ENCODE measurements around the gene ELP4.

DNA sequence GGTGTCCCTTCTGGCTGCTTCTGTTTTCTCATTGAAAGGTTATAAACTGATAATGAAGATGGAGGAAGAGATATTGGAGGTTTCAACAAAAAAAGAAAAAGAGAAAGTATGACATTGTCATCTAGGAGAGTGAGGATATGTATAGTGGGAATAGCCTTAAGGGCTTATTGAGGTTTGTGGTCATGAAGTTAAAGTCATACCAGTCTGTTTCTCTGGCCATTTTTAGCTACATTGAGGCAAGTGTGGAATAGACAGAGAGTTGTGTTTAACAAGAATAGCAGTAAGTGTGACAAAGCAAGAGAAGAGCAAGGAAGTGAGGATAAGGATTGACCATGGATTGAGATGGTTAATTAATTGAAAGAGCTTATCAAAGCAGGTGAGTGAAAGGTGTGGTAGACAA lies 110.4 kb downstream of the ELP4 start:
- TF ChIP-seq, protein P1, sequence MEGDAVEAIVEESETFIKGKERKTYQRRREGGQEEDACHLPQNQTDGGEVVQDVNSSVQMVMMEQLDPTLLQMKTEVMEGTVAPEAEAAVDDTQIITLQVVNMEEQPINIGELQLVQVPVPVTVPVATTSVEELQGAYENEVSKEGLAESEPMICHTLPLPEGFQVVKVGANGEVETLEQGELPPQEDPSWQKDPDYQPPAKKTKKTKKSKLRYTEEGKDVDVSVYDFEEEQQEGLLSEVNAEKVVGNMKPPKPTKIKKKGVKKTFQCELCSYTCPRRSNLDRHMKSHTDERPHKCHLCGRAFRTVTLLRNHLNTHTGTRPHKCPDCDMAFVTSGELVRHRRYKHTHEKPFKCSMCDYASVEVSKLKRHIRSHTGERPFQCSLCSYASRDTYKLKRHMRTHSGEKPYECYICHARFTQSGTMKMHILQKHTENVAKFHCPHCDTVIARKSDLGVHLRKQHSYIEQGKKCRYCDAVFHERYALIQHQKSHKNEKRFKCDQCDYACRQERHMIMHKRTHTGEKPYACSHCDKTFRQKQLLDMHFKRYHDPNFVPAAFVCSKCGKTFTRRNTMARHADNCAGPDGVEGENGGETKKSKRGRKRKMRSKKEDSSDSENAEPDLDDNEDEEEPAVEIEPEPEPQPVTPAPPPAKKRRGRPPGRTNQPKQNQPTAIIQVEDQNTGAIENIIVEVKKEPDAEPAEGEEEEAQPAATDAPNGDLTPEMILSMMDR (IDR thresholded peaks at IDR 0.05), result no peak
- TF ChIP-seq EZH2 (IDR thresholded peaks at IDR 0.05; ENCODE audit: borderline replicate concordance, insufficient read depth, low read depth, low read length, poor library complexity, severe bottlenecking), result no peak

Measured in B cell (primary cell).